GM19324 (cell line): ENCODE data around the gene TCF15.

ENCODE experiments used
- ATAC-seq: cut with Tn5 transposase; IDR thresholded peaks from one replicate; pipeline ENCODE4 v1.9.1; 2021; ENCODE audit warnings: mild to moderate bottlenecking, moderate library complexity; ENCODE audit not compliant: unreplicated experiment, low FRiP score

Gene TCF15

DNA sequence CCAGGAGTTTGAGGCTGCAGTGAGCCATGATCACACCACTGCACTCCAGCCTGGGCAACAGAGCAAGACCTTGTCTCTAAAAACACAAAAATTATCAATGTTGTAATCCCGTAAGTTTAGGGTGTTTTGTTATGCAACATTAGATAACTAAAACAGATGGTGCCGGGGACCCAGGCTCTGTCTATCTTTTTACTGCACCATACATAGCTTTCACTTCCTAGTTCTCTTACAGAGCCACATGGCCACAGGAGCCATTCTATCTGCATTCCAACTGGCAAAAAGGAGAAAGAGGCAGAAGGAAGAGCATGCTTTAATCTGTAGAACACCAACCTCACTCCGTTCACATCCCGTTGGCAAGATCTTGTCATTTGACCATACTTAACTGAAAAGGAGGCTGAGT is 5.4 kb upstream of the TCF15 start:
- ATAC-seq, result no peak

- no peak for ATAC-seq
Observed at GRCh38 chr20:611843-612185, 1.7 kb upstream of the TCF15 start.

- no peak for ATAC-seq
Observed at GRCh38 chr20:611047-611842, 1.1 kb upstream of the TCF15 start.

DNA sequence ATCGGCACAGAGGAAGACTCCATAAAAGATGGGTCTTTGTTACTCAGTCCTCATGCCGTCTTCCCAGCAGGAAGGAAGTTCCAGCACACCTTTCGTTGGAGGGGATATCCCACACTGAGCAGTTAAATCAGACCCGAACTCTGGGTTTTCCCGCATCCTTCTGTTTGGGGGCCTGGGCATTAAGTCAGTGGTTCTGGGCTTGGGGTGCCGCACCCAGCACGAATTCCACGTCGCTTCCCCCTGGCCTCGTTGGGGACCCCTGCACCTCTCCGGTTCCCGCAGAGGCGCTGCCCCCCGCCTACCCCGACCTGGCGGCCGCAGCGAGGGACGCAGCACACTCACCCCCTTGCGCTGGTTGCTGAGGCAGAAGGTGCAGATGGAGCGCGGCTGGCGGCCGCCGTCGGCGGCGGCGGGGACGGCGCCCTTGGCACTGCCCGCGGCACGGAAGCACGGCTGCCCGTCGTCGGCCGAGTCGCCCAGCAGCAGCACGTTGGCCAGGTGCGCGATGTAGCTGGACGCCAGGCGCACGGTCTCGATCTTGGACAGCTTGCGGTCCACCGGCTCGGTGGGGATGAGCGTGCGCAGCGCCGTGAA is 641 bp downstream of the TCF15 start:
- no peak for ATAC-seq

DNA sequence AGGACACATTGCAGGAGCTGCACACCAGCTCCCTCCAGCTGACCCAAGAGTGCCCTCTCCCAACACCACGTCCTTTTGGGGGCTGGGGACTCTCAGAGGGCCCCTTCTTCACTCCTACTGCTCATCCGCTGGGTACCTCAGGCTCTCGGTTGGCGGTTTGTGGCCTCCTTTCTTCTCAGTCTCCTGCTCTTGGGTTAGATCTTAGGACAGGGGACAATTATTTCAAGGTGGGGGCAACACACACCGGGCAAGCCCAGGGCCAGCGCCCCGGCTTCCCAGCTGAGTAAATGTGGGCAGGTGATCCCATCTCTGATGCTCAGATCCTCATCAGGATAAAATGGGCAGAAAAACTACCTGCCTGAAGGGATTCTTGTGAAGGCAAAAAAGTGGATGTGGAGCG is 1.1 kb downstream of the TCF15 start:
- ATAC-seq, result no peak

GRCh38 chr20:607476-607875 is 2.6 kb downstream of the TCF15 start:
- ATAC-seq, result no peak

DNA sequence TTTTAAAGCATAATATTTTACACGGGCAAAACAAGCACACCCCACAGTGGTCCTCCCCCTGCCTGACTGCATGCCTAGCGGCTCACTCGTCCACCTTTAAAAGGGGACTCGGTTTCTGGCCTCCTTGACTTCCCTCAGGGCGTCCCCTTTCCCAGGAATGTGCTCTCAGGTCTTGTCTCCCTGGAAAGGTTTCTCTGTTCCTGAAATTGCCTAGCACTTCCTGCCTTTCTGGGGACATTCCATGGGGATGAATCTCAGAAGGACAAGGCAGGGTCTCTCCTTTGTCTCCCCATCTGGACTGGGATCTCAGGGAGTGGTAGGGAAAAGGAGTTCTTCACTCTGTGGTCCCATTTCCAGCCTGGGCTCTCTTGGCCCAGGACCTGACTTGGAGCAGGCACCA is 4.9 kb downstream of the TCF15 start:
- ATAC-seq, result no peak

DNA sequence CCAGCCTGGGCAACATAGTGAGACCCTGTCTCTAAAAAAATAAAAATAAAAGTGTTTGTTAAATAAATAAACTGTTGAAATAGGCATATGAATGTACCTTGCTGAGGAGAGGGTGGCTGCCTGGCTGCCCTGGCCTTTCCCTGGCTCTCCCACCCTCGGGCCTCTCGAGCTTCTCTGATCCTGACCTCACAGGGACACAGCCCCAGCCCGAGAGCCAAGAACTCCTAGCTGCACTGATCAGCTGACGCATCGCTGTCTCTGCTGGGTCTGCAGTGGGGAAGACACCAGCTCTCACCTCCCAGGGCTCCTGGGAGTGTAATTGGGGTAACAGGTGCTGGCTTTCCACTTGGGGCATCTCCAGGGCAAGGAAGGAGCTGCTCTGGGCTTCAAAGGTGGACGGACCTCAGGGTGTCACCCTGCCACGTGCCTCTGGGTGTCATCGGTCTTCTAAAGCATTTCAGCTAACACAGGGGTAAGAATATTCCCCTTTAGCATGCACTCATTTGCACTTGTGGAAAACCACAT is 6.9 kb downstream of the TCF15 start:
- ATAC-seq, result no peak

DNA sequence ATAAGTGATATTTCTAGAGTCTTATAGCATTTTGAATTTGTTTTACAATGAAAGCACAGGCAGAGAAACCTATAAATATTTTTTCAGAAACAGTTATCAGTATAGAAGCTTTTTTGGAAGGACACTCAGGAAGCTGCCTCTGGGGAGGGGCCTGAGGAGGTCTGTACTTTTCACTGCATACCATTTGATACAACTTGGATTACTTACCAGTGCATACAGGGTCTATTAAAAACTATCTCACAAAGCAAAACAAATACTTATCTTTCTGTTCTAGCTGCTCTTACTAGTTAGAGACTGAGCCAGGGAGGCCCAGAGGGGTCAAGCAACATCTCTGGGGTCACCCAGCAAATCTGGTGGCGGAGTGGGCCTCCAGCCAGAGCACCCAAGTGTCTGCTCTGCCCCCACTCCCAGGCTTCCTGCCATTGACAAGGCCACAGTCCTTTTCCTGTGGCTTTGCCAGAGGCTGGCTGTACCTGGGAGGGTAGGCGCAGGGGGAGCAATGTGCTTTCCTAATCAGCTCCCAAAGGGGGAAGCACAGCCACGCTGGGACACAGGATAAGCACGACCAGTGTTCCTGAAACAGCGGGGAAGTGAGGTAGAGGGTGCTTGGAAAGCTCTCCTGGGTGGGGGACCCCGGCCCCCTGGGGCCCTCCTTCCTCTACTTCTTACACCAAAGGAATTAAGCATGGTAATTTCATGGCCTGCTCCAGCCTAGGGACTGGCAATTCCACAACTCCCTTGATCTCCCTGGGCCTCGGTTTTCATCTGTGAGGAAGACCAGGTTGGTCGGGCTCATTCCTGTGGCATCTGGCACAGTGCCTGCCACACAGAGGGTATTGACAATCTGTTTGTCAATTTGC is 7.8 kb downstream of the TCF15 start:
- no peak for ATAC-seq

DNA sequence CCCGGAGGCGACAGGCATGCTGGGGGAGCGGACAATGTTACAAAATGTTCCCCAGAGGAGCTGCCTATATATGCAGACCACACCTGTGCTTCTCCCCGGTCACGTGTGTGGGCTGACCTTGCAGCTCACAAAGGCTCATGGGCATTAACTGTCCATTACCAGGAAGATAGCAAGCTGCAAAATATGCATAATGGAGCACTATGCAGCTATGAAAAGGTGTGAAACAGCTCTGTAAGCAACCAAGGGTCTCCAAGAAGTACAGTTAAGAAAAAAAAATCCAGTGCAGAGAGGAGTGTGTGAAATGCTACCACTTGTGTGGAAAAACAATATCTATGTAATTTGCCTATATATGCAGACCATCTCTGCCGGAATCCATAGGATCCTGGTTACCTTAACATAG is 9.4 kb downstream of the TCF15 start:
- no peak for ATAC-seq

GRCh38 chr20:600141-600540 is 10.0 kb downstream of the TCF15 start:
- no peak for ATAC-seq

- ATAC-seq, result no peak
Observed at GRCh38 chr20:598133-598850, 11.8 kb downstream of the TCF15 start.

DNA sequence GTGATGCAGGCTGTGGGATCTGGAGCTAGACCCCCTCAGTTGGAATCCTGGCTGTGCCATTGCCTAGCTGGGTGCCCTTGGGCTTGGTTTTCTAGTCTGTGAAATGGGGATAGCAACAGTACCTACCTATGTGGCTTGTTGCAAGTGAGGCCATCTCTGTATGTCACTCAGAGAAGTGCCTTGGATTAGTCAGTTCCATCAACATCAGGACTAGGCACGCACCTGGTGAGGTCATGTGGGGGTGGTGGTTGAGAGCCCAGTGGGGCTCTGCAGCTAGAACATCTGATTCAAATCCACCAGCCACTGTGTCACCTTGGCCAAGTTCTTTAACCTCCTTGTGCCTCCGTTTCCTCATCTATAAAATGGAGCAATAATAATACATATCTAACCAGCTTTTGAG is 12.5 kb downstream of the TCF15 start:
- no peak for ATAC-seq

- ATAC-seq, result no peak
Observed at GRCh38 chr20:595330-596308, 14.5 kb downstream of the TCF15 start.

DNA sequence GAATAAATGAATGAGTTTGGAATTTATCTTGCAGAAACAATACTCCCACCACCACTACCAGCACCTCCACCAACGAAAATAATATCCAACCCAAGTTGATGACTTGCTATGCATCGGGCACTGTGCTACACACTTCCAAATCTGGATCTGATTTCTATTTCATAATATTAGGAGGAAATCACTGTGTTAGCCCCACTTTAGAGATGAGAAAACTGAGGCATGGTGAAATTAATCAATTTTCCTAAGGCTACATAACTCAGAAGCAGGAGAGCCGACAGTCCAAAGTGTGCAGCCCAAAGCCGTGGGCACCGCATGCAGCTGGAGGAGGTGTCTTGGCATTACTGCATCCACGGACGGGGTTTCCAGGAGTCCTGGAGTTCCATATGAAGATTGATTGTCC is 17.6 kb downstream of the TCF15 start:
- ATAC-seq, result no peak

DNA sequence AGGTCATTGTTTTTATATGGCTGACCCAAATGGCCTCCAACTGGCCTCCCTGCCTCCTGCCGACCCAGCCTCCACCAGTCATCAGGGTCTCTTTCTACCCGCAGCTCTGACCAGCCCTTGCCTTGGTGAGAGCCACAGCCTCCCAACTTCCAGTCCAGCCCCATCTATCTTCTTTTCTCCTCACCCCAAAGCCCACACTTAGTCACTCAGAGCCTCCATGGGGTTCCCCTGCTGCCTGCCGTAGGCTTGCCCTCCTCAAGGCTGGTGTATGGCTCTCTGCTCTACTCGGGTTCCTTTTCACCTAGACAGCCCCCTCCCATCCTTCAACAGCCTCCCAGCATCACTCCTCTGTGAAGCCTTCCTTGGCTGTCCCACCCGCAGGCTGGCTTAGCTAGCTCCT is 18.2 kb downstream of the TCF15 start:
- ATAC-seq, result no peak

DNA sequence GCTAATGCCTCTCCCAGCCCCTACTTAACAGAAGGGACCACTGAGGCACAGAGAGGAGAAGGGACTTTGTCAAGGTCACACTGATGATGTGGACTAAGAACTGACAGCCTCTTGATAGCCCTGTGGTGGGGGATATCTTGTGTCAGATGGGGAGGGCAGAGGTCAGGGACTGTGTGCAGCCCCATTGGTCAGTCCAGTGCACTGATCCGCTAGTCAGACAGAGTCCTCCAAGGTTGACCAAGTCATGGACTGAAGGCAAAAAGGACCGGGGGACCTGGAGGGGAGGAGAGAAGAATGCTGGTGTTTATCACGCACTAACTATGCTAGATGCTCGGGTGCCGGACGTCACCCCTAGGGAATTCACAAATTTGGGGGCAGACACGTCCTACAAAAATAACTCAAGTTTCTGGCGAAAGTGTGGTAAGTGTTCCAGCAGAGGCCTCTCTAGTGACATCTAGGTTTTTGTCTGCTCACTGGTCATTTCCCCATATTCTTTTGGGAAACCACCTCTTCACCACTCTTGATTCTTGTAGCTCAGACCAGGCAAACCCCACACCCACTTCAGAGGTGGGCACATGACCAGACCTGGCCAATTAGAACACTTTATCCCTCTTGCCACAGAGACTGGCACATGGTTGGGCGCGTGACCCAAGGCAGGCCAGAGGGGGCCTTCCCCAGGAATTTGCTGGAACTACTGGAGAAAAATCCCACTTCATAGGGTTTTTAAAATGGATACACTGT is 21.0 kb downstream of the TCF15 start:
- ATAC-seq, result no peak

DNA sequence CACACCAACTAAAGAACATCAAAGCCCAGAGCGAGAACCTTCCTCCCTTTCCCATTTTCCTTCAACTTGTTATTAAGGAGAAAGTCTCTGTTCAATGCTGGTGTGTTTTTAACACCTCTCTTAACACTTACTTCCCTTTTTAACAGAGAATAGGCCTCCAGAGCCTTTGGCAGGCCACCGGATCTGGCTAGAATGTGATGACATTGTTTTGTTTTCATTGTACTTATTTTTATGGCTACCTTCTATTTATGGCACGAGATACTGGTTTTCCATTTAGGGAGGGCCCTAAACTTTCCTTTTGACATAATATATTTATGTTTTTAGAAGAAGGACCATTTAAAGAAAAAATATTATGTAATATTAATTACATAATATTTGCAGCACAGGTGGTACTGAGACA is 21.6 kb downstream of the TCF15 start:
- no peak for ATAC-seq

DNA sequence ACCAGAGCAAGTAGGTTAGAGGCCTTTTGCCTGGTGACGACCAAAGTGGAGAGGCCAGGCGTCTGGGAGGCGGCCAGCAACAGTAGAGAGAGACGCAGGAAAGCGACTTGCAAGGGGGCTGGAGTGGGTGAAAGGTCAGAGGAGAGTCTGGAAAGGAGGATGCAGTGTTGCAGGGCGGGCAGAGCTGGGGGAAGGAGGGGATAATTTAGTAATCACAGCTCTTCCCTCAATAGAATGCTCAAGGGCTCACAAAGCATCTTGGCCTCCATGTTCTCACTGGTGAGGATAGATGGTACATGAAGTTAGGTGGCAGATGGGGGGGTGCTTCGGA is 25.2 kb downstream of the TCF15 start:
- ATAC-seq, result no peak
